Measurements from ENCODE around the gene LCP2.
"Not testable (repeated sequence)": the region's sequence is repeated elsewhere in the genome, so short reads cannot be mapped to it uniquely, and the experiment has no call there.

The LCP2 gene

GRCh38 chr5:170273968-170274710 is 23.4 kb downstream of the LCP2 start:
- DNase-seq (ENCODE audit: low spot score) = peak; percentile 59

GRCh38 chr5:170270293-170271069 is 27.1 kb downstream of the LCP2 start:
- no peak for DNase-seq (ENCODE audit: low spot score)

- no peak for DNase-seq (ENCODE audit: low spot score)
Observed at GRCh38 chr5:170269579-170269978, 28.0 kb downstream of the LCP2 start.

GRCh38 chr5:170268884-170269283 is 28.7 kb downstream of the LCP2 start:
- peak; percentile 66 for DNase-seq (ENCODE audit: low spot score)

- no peak for DNase-seq (ENCODE audit: low spot score)
Observed at GRCh38 chr5:170268153-170268689, 29.4 kb downstream of the LCP2 start.

GRCh38 chr5:170267431-170268152 is 30.0 kb downstream of the LCP2 start:
- DNase-seq (ENCODE audit: low spot score) = peak; percentile 92

GRCh38 chr5:170266570-170267381 is 30.8 kb downstream of the LCP2 start:
- DNase-seq (ENCODE audit: low spot score) = no peak

GRCh38 chr5:170265522-170265921 is 32.1 kb downstream of the LCP2 start:
- peak; percentile 93 for DNase-seq (ENCODE audit: low spot score)

- no peak for DNase-seq (ENCODE audit: low spot score)
Observed at GRCh38 chr5:170263906-170264305, 33.7 kb downstream of the LCP2 start.

GRCh38 chr5:170262061-170263045 is 35.2 kb downstream of the LCP2 start:
- no peak for DNase-seq (ENCODE audit: low spot score)

- no peak for DNase-seq (ENCODE audit: low spot score)
Observed at GRCh38 chr5:170261528-170262043, 36.0 kb downstream of the LCP2 start.

- DNase-seq (ENCODE audit: low spot score) = no peak
Observed at GRCh38 chr5:170257370-170257769, 40.2 kb downstream of the LCP2 start.

GRCh38 chr5:170256571-170256970 is 41.0 kb downstream of the LCP2 start:
- no peak for DNase-seq (ENCODE audit: low spot score)

- DNase-seq (ENCODE audit: low spot score) = no peak
Observed at GRCh38 chr5:170254056-170254455, 43.5 kb downstream of the LCP2 start.

GRCh38 chr5:170252720-170253350 is 44.7 kb downstream of the LCP2 start:
- DNase-seq (ENCODE audit: low spot score) = no peak

GRCh38 chr5:170252109-170252508 is 45.5 kb downstream of the LCP2 start:
- no peak for DNase-seq (ENCODE audit: low spot score)

- no peak for DNase-seq (ENCODE audit: low spot score)
Observed at GRCh38 chr5:170251462-170251861, 46.1 kb downstream of the LCP2 start.

- DNase-seq (ENCODE audit: low spot score) = no peak
Observed at GRCh38 chr5:170250810-170251317, 46.7 kb downstream of the LCP2 start.

GRCh38 chr5:170249355-170249754 is 48.2 kb downstream of the LCP2 start:
- DNase-seq (ENCODE audit: low spot score) = no peak

GRCh38 chr5:170248931-170249227 is 48.7 kb downstream of the LCP2 start:
- DNase-seq (ENCODE audit: low spot score) = not testable (repeated sequence)
